Keratinocyte (primary cell): ENCODE data around the gene MRO. TPM values are rescaled to one million over a fixed set of nuclear protein-coding genes. Genes with fewer than 3 reads are reported as not detected.

Experiments used
- DNase-seq: peaks from one replicate; pipeline ENCODE4 v3.0.0-alpha.2; 2011; ENCODE audit warnings: low read depth, missing footprints, low spot score
- FAIRE-seq: peaks from 2 replicates; lab custom pipeline; 2011; peaks lifted over from hg19 to GRCh38; lab: Jason Lieb, UNC
- H2AFZ ChIP-seq: 2 replicates; pipeline ENCODE4 v1.6.0; 2012; ENCODE audit warnings: low read length, control low read depth, inconsistent platforms; ENCODE audit not compliant: control insufficient read depth
- H3K27ac ChIP-seq: 2 replicates; pipeline ENCODE4 v1.5.1; 2011; ENCODE audit warnings: low read length; ENCODE audit not compliant: control insufficient read depth, insufficient read depth
- H3K27me3 ChIP-seq: 3 replicates; pipeline ENCODE4 v1.6.0; 2011; ENCODE audit warnings: low read length; ENCODE audit not compliant: control insufficient read depth, insufficient read depth; ENCODE audit errors: extremely low read depth
- H3K36me3 ChIP-seq, 2 experiments: 2 replicates in 1 of 2; 3 replicates in 1 of 2; pipeline ENCODE4 v1.5.1; 2011; ENCODE audit warnings: low read length in 2 of 2, mild to moderate bottlenecking in 1 of 2; ENCODE audit not compliant: control insufficient read depth in 2 of 2, insufficient read depth in 2 of 2; ENCODE audit errors: extremely low read depth in 1 of 2
- H3K4me1 ChIP-seq: 3 replicates; pipeline ENCODE4 v1.5.1; 2011; ENCODE audit warnings: low read length; ENCODE audit not compliant: control insufficient read depth, insufficient read depth; ENCODE audit errors: extremely low read depth
- H3K4me2 ChIP-seq: 3 replicates; pipeline ENCODE4 v1.6.0; 2011; ENCODE audit warnings: low read depth, low read length; ENCODE audit not compliant: control insufficient read depth, insufficient read depth; ENCODE audit errors: extremely low read depth
- H3K4me3 ChIP-seq, 3 experiments: fragments of 200-600 bp in 1 of 3; sonication (generic) in 1 of 3; 2 replicates in 2 of 3; 3 replicates in 1 of 3; pipeline ENCODE4 v1.5.1; 2011 to 2016; ENCODE audit warnings: low read length in 3 of 3, mild to moderate bottlenecking in 3 of 3, control low read depth in 2 of 3, inconsistent platforms in 1 of 3, low read depth in 1 of 3, mixed read lengths in 1 of 3, mixed run types in 1 of 3, moderate library complexity in 1 of 3; ENCODE audit not compliant: control insufficient read depth in 2 of 3, insufficient read depth in 2 of 3; ENCODE audit errors: extremely low read depth in 1 of 3
- H3K79me2 ChIP-seq: 2 replicates; pipeline ENCODE4 v1.6.0; 2012; ENCODE audit warnings: low read length; ENCODE audit not compliant: control insufficient read depth, insufficient read depth
- H3K9ac ChIP-seq: 3 replicates; pipeline ENCODE4 v1.6.0; 2011; ENCODE audit warnings: low read length; ENCODE audit not compliant: control insufficient read depth, insufficient read depth; ENCODE audit errors: extremely low read depth
- H3K9me1 ChIP-seq: 3 replicates; pipeline ENCODE4 v1.6.0; 2011; ENCODE audit warnings: low read length; ENCODE audit not compliant: control insufficient read depth, insufficient read depth; ENCODE audit errors: extremely low read depth
- H3K9me3 ChIP-seq: 2 replicates; pipeline ENCODE4 v1.5.1; 2012; ENCODE audit warnings: low read depth, low read length; ENCODE audit not compliant: control insufficient read depth
- H4K20me1 ChIP-seq: 3 replicates; pipeline ENCODE4 v1.6.0; 2011; ENCODE audit warnings: low read length; ENCODE audit not compliant: control insufficient read depth, insufficient read depth; ENCODE audit errors: extremely low read depth
- EZH2 ChIP-seq: IDR thresholded peaks from one replicate; pipeline ENCODE4 v1.6.1; 2012; ENCODE audit warnings: inconsistent platforms, mild to moderate bottlenecking, low read length, moderate library complexity
- dilution Hi-C: fragments of 300-500 bp; cut with MboI; formaldehyde crosslinking; loops from one replicate; pipeline ENCODE4 v1.7.0; 2020; ENCODE audit warnings: low sequenced_read_pairs; ENCODE audit not compliant: extremely low pct_ligation_motif_present
- polyA plus RNA-seq, 5 experiments: library from polyadenylated mRNA; depleted of rRNA in 3 of 5; stranded (reverse) in 3 of 5; stranded (forward) in 1 of 5; unstranded in 1 of 5; fragments of >200 nt; gene quantifications; 1 replicate in 1 of 5; 2 replicates in 3 of 5; 3 replicates in 1 of 5; pipeline versions ENCODE4 v1.2.1 to v1.2.3, GENCODE V29; 2011 to 2012; ENCODE audit warnings: missing spikeins in 2 of 5, low read depth in 1 of 5, low replicate concordance in 1 of 5
- TF ChIP-seq, protein P1 (sequence below), 3 experiments: IDR thresholded peaks in 1 of 3; conservative IDR thresholded peaks in 1 of 3; optimal IDR thresholded peaks in 1 of 3; 2 replicates in 2 of 3; 3 replicates in 1 of 3; pipeline versions ENCODE3 to v1.5.1; 2011; ENCODE audit warnings: low read length in 3 of 3, mild to moderate bottlenecking in 3 of 3, moderate library complexity in 2 of 3, control low read depth in 1 of 3, inconsistent platforms in 1 of 3; ENCODE audit not compliant: insufficient read depth in 2 of 3; ENCODE audit errors: extremely low read depth in 1 of 3

MRO gene
- polyA plus RNA-seq, 1 donor (not counting 4 experiments of a cell fraction or from before 2014, with no cell fraction given) = not detected

- H3K9me1 ChIP-seq = no peaks in the 10 kb centered on the region
- no peaks in the 10 kb centered on the region for H4K20me1 ChIP-seq
- no peaks in the 10 kb centered on the region for H3K79me2 ChIP-seq
- no peak overlapping the region for H2AFZ ChIP-seq
- H3K4me1 ChIP-seq = no peaks in the 10 kb centered on the region
- H3K27ac ChIP-seq = no peak overlapping the region
- H3K36me3 ChIP-seq = no peaks in the 10 kb centered on the region
- no peak overlapping the region for H3K9ac ChIP-seq
- no peak for FAIRE-seq
- no peak overlapping the region for H3K4me3 ChIP-seq
- peaks cover 5% of the 10 kb centered on the region for H3K27me3 ChIP-seq
- no peak for DNase-seq
- TF ChIP-seq, protein P1, sequence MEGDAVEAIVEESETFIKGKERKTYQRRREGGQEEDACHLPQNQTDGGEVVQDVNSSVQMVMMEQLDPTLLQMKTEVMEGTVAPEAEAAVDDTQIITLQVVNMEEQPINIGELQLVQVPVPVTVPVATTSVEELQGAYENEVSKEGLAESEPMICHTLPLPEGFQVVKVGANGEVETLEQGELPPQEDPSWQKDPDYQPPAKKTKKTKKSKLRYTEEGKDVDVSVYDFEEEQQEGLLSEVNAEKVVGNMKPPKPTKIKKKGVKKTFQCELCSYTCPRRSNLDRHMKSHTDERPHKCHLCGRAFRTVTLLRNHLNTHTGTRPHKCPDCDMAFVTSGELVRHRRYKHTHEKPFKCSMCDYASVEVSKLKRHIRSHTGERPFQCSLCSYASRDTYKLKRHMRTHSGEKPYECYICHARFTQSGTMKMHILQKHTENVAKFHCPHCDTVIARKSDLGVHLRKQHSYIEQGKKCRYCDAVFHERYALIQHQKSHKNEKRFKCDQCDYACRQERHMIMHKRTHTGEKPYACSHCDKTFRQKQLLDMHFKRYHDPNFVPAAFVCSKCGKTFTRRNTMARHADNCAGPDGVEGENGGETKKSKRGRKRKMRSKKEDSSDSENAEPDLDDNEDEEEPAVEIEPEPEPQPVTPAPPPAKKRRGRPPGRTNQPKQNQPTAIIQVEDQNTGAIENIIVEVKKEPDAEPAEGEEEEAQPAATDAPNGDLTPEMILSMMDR (optimal IDR thresholded peaks at IDR 0.05 in 1 of 3, IDR thresholded peaks at IDR 0.05 in 1 of 3, conservative IDR thresholded peaks at IDR 0.05 in 1 of 3; ENCODE audit: extremely low read depth in 1 of 3, insufficient read depth in 2 of 3, low read length in 3 of 3) = no peak
- no peak for TF ChIP-seq EZH2
- no peaks in the 10 kb centered on the region for H3K9me3 ChIP-seq
- dilution Hi-C loops = no loop called here
- H3K4me2 ChIP-seq = no peak overlapping the region
Observed at GRCh38 chr18:50802141-50802540, 17.7 kb downstream of the MRO start.

DNA sequence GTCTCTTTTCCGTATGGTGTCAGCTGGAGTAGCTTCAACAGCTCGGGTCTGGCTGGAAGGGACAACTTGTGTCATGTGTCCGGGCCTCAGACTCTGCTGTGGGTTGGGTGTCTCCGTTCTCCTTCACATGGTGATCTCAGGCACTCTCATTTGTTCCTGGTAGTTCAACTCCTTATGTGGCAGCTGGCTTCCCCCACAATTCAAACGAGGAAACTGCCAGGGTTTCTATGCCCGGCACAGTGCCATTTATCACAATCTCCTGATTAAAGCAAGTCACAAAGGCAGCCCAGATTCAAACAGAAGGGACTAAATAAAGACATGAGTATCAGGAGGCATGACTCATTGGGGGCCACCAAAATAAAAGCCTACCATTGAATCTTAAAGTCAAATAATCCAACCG lies 22.7 kb downstream of the MRO start:
- DNase-seq = no peak
- dilution Hi-C loops = no loop called here

More for the DNA sequence above, 22.7 kb downstream of the MRO start:
- no peaks in the 10 kb centered on the region for H3K4me1 ChIP-seq
- H3K79me2 ChIP-seq = no peaks in the 10 kb centered on the region
- H3K27ac ChIP-seq = no peak overlapping the region
- no peaks in the 10 kb centered on the region for H3K9me1 ChIP-seq
- FAIRE-seq = no peak
- no peak overlapping the region for H3K9ac ChIP-seq
- no peak overlapping the region for H3K4me2 ChIP-seq
- no peaks in the 10 kb centered on the region for H4K20me1 ChIP-seq
- H3K9me3 ChIP-seq = no peaks in the 10 kb centered on the region
- H3K27me3 ChIP-seq = peaks cover 9% of the 10 kb centered on the region
- H2AFZ ChIP-seq = no peak overlapping the region
- H3K36me3 ChIP-seq = no peaks in the 10 kb centered on the region
- H3K4me3 ChIP-seq = no peak overlapping the region
- TF ChIP-seq, protein P1 (optimal IDR thresholded peaks at IDR 0.05 in 1 of 3, IDR thresholded peaks at IDR 0.05 in 1 of 3, conservative IDR thresholded peaks at IDR 0.05 in 1 of 3; ENCODE audit: extremely low read depth in 1 of 3, insufficient read depth in 2 of 3, low read length in 3 of 3) = no peak
- TF ChIP-seq EZH2 = no peak
